Midbrain (tissue), 1 donor: Measurements from ENCODE around the gene DYSF.

Experiments
- DNase-seq: peaks from one replicate; lab custom pipeline; 2025; lab: John Stamatoyannopoulos, UW

The DYSF gene

DNA sequence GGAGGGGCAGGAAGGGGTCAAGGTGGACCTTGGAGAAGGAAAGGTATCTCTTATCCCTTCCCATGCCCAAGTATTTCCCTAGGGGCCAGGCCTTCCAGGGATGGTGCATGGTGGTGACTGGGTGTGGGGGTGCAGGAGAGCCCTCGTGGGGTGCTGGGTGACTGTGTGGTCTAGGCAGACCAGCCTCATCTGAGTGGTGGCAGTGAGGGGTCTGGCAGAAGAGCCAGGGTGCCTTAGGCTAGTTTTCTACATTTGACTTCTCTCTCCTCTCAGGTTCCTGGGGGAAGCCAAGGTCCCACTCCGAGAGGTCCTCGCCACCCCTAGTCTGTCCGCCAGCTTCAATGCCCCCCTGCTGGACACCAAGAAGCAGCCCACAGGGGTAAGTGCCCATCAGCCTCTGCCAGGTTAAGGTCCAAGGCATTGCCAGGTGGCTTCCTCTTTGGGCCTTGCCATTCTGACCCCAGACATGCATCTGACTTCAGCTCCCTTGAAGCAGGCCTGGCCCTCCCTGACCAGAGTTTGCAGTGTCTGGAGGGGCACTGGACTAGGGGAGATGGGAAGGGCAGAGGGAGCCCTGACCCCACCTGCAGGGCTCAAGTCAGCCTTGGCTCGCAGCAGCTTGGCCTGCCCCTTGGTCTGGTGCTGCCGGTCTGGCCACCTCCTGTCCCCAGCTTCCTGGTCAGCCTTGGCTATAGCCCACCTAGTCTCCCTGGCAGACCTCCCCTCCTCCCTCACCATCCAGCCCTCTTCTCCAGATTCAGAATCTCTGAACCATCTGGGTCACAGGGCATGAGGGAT, 49.8 kb downstream of the DYSF start:
- DNase-seq = no peak

GRCh38 chr2:71503837-71504236, 50.5 kb downstream of the DYSF start:
- no peak for DNase-seq

DNA sequence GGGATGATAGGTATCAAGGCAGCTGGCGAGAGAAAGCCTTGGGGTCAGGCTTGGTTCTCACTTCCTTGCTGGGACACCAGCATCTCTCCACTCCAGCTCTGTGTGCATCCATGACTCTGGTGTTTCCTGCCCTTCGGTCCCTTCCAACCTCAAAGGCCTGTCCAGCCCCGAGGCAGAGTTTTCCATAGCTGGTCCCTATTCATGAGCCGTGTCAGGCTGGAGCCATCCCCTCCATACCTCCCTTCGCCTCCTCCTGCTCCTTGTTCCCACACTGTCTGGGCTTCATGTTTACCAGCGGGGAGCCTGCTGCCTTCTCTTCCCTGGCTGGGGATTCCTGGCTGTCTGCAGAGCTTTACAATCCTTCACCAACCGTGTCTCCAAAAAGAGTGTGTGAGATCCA, 51.2 kb downstream of the DYSF start:
- DNase-seq = no peak

GRCh38 chr2:71505086-71505769, 51.9 kb downstream of the DYSF start:
- DNase-seq = no peak

GRCh38 chr2:71505770-71506140, 52.4 kb downstream of the DYSF start:
- DNase-seq = no peak

- no peak for DNase-seq
Measured at GRCh38 chr2:71506222-71507153, 53.1 kb downstream of the DYSF start.

- DNase-seq = no peak
Measured at GRCh38 chr2:71507476-71507875, 54.1 kb downstream of the DYSF start.

GRCh38 chr2:71510196-71510807, 56.9 kb downstream of the DYSF start:
- DNase-seq = peak; percentile 59

- DNase-seq = no peak
Measured at GRCh38 chr2:71510938-71511337, 57.6 kb downstream of the DYSF start.

GRCh38 chr2:71511776-71512175, 58.4 kb downstream of the DYSF start:
- no peak for DNase-seq

- DNase-seq = no peak
Measured at GRCh38 chr2:71512386-71512785, 59.0 kb downstream of the DYSF start.

DNA sequence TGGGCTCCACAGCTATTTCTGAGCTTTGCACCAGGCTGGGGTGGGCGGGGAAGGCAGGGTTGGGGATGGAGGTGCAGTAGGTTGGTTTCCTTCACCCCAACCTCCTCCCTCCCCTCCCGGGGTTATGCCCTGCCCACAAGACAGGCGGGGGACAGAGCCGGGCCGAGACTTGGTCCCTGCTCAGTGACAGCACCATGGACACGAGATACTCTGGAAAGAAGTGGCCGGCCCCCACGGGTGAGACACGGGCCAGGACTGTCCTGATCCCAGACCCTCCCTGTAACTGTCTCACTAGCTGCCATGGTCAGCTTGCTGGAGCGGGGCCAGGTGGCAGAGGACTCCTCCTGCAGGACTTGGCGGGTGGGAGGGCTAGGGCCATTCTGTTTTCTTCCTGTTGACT, 59.7 kb downstream of the DYSF start:
- DNase-seq = no peak

DNA sequence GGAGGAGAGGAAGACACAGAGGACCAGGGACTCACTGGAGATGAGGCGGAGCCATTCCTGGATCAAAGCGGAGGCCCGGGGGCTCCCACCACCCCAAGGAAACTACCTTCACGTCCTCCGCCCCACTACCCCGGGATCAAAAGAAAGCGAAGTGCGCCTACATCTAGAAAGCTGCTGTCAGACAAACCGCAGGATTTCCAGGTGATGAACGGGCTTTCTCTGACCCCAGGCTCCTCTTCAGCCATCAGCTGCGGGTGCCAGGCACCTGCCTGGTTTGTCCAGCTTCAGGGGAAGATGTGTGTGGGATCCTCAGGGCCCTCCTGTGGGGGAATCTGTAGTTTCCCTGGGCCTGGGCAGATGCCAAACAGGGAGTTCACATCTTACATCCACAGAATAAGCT, 60.4 kb downstream of the DYSF start:
- no peak for DNase-seq

GRCh38 chr2:71516253-71516888, 63.0 kb downstream of the DYSF start:
- DNase-seq = no peak

DNA sequence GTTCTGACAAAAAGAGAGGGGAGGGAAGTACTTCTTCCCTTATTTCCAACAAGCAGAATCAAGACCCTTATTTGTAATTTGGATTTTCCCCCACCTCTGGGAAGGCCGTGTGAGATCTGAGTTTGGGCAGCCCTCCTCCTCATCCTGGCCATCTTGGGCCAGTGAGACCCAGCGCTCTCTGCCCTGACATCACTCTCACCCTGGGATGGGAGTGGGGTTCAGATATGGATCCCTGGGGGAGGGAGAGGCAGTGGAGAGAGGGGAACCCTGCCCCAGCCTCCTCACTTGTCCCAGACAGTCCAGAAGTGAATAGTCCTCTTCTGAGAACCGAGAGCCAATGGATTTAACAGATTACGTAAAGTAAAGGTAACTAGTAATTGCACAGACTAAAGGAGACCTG, 64.5 kb downstream of the DYSF start:
- DNase-seq = no peak

GRCh38 chr2:71521436-71521950, 68.1 kb downstream of the DYSF start:
- DNase-seq = no peak

DNA sequence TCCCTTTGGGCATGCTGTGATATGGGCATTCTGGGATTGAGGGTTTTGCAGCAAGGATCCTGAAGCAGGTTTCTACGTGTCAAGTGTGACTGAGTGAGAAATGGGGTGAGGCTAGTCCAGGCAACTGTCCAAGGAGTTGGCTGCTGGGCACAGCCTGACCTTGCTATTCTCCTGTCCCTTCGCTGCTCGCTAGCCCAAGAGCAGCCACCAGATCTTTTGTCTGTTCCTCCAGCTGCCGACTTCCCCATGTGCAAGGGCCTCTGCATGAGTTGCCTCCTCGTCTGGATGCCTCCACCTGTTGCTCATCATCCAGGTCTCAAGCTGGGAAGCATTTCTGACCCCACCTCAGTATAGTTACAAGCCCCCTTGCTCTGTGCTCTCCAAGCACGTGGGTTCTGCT, 71.1 kb downstream of the DYSF start:
- DNase-seq = no peak

- no peak for DNase-seq
Measured at GRCh38 chr2:71526141-71526540, 72.8 kb downstream of the DYSF start.

GRCh38 chr2:71526975-71527374, 73.6 kb downstream of the DYSF start:
- no peak for DNase-seq

- no peak for DNase-seq
Measured at GRCh38 chr2:71528131-71528591, 74.8 kb downstream of the DYSF start.

GRCh38 chr2:71528749-71529148, 75.4 kb downstream of the DYSF start:
- DNase-seq = no peak
